ENCODE results near the gene TXN. TPM values are rescaled to one million over a fixed set of nuclear protein-coding genes. Genes with fewer than 3 reads are reported as not detected.
A peak's percentile ranks its signal among the peaks of the same experiment; 100 is the strongest.
"Not testable (repeated sequence)": the region's sequence is repeated elsewhere in the genome, so short reads cannot be mapped to it uniquely, and the experiment has no call there.

Gene TXN
- total RNA-seq, 1 donor from 2014 or later, result 156 TPM

GRCh38 chr9:110208031-110208430 lies 48.3 kb downstream of the TXN start, which contains the start of gene C9orf152:
Gene C9orf152 (minus strand): TSS chr9:110208159. CDS start chr9:110207579, 580 bp downstream.
- Mint-ChIP-seq H3K36me3 (ENCODE audit: low read depth, unreplicated experiment) (peaks cover 4% of the 10 kb centered on the region), H3K4me1 (ENCODE audit: unreplicated experiment) (no peaks in the 10 kb centered on the region), H3K9me3 (ENCODE audit: unreplicated experiment) (no peaks in the 10 kb centered on the region), H3K27me3 (ENCODE audit: unreplicated experiment) (peaks cover 6% of the 10 kb centered on the region), H3K4me3 (ENCODE audit: unreplicated experiment) (peak within 1 kb of the TSS; percentile 9), H3K27ac (ENCODE audit: unreplicated experiment) (no peak within 1 kb of the TSS)
- DNase-seq (ENCODE audit: low spot score), result no peak
- TF ChIP-seq CTCF (IDR thresholded peaks at IDR 0.05; ENCODE audit: unreplicated experiment), result no peak

GRCh38 chr9:110207071-110207641 lies 49.2 kb downstream of the TXN start:
- Mint-ChIP-seq H3K4me3 (ENCODE audit: unreplicated experiment) (no peak overlapping the region), H3K27me3 (ENCODE audit: unreplicated experiment) (peaks cover 6% of the 10 kb centered on the region), H3K4me1 (ENCODE audit: unreplicated experiment) (no peaks in the 10 kb centered on the region), H3K9me3 (ENCODE audit: unreplicated experiment) (no peaks in the 10 kb centered on the region), H3K36me3 (ENCODE audit: low read depth, unreplicated experiment) (peaks cover 4% of the 10 kb centered on the region), H3K27ac (ENCODE audit: unreplicated experiment) (no peak overlapping the region)
- no peak for DNase-seq (ENCODE audit: low spot score)
- TF ChIP-seq CTCF (IDR thresholded peaks at IDR 0.05; ENCODE audit: unreplicated experiment), result no peak

- H3K9me3 Mint-ChIP-seq (ENCODE audit: unreplicated experiment), result no peaks in the 10 kb centered on the region
- H3K27me3 Mint-ChIP-seq (ENCODE audit: unreplicated experiment), result peaks cover 6% of the 10 kb centered on the region
- peaks cover 1% of the 10 kb centered on the region for H3K36me3 Mint-ChIP-seq (ENCODE audit: low read depth, unreplicated experiment)
- H3K4me3 Mint-ChIP-seq (ENCODE audit: unreplicated experiment), result no peak overlapping the region
- no peaks in the 10 kb centered on the region for H3K4me1 Mint-ChIP-seq (ENCODE audit: unreplicated experiment)
- no peak for DNase-seq (ENCODE audit: low spot score)
- no peak overlapping the region for H3K27ac Mint-ChIP-seq (ENCODE audit: unreplicated experiment)
- TF ChIP-seq CTCF (IDR thresholded peaks at IDR 0.05; ENCODE audit: unreplicated experiment), result no peak
Measured at GRCh38 chr9:110206389-110206788, 49.9 kb downstream of the TXN start.

GRCh38 chr9:110205612-110206011 lies 50.7 kb downstream of the TXN start:
- not testable (repeated sequence) for DNase-seq (ENCODE audit: low spot score); H3K9me3 Mint-ChIP-seq (ENCODE audit: unreplicated experiment); H3K27ac Mint-ChIP-seq (ENCODE audit: unreplicated experiment); H3K4me1 Mint-ChIP-seq (ENCODE audit: unreplicated experiment); H3K36me3 Mint-ChIP-seq (ENCODE audit: low read depth, unreplicated experiment); H3K27me3 Mint-ChIP-seq (ENCODE audit: unreplicated experiment); H3K4me3 Mint-ChIP-seq (ENCODE audit: unreplicated experiment)

GRCh38 chr9:110202232-110202631 lies 54.1 kb downstream of the TXN start:
- DNase-seq (ENCODE audit: low spot score), result no peak
- no peaks in the 10 kb centered on the region for H3K9me3 Mint-ChIP-seq (ENCODE audit: unreplicated experiment)
- H3K27ac Mint-ChIP-seq (ENCODE audit: unreplicated experiment), result no peak overlapping the region
- peaks cover 5% of the 10 kb centered on the region for H3K4me1 Mint-ChIP-seq (ENCODE audit: unreplicated experiment)
- no peak for TF ChIP-seq CTCF (IDR thresholded peaks at IDR 0.05; ENCODE audit: unreplicated experiment)
- no peak overlapping the region for H3K4me3 Mint-ChIP-seq (ENCODE audit: unreplicated experiment)
- H3K36me3 Mint-ChIP-seq (ENCODE audit: low read depth, unreplicated experiment), result no peaks in the 10 kb centered on the region
- H3K27me3 Mint-ChIP-seq (ENCODE audit: unreplicated experiment), result peaks cover 4% of the 10 kb centered on the region
